ENCODE results near the gene DDIT4L. TPM values are rescaled to one million over a fixed set of nuclear protein-coding genes. Genes with fewer than 3 reads are reported as not detected.

DDIT4L gene
- 0.51 TPM for polyA plus RNA-seq (2012; ENCODE audit: insufficient read length, low read depth)

GRCh38 chr4:100189820-100190642 lies at the start of gene DDIT4L:
Gene DDIT4L, minus strand, starts transcription at chr4:100190468. Its CDS starts 485 bp downstream, at chr4:100189983.
- TF ChIP-seq REST (IDR thresholded peaks at IDR 0.05; ENCODE audit: insufficient read depth in 1 of 2, low read depth in 2 of 2, low read length in 2 of 2) = no peak
- no peak for TF ChIP-seq FOXP2 (optimal IDR thresholded peaks at IDR 0.05; ENCODE audit: borderline replicate concordance, extremely low read depth, extremely low read length, insufficient read depth)
- no peak for TF ChIP-seq POLR2AphosphoS5 (IDR thresholded peaks at IDR 0.05; ENCODE audit: low read depth, low read length)
- TF ChIP-seq SIN3A (IDR thresholded peaks at IDR 0.05; ENCODE audit: borderline replicate concordance, insufficient read depth, low read length) = no peak
- TF ChIP-seq TAF1 (IDR thresholded peaks at IDR 0.05; ENCODE audit: borderline replicate concordance, insufficient read depth, low read length) = no peak

GRCh38 chr4:100240008-100240407 lies 49.7 kb upstream of the DDIT4L start:
- TF ChIP-seq POLR2AphosphoS5 (IDR thresholded peaks at IDR 0.05; ENCODE audit: low read depth, low read length) (no peak), TAF1 (IDR thresholded peaks at IDR 0.05; ENCODE audit: borderline replicate concordance, insufficient read depth, low read length) (no peak), FOXP2 (optimal IDR thresholded peaks at IDR 0.05; ENCODE audit: borderline replicate concordance, extremely low read depth, extremely low read length, insufficient read depth) (no peak), REST (IDR thresholded peaks at IDR 0.05; ENCODE audit: insufficient read depth in 1 of 2, low read depth in 2 of 2, low read length in 2 of 2) (no peak), SIN3A (IDR thresholded peaks at IDR 0.05; ENCODE audit: borderline replicate concordance, insufficient read depth, low read length) (no peak)

GRCh38 chr4:100224721-100225120 lies 34.5 kb upstream of the DDIT4L start:
- TF ChIP-seq SIN3A (IDR thresholded peaks at IDR 0.05; ENCODE audit: borderline replicate concordance, insufficient read depth, low read length) (no peak), POLR2AphosphoS5 (IDR thresholded peaks at IDR 0.05; ENCODE audit: low read depth, low read length) (no peak), FOXP2 (optimal IDR thresholded peaks at IDR 0.05; ENCODE audit: borderline replicate concordance, extremely low read depth, extremely low read length, insufficient read depth) (no peak), REST (IDR thresholded peaks at IDR 0.05; ENCODE audit: insufficient read depth in 1 of 2, low read depth in 2 of 2, low read length in 2 of 2) (no peak), TAF1 (IDR thresholded peaks at IDR 0.05; ENCODE audit: borderline replicate concordance, insufficient read depth, low read length) (no peak)

- TF ChIP-seq SIN3A (IDR thresholded peaks at IDR 0.05; ENCODE audit: borderline replicate concordance, insufficient read depth, low read length) = no peak
These were observed 33.9 kb upstream of the DDIT4L start for GRCh38 chr4:100224160-100224559.

- TF ChIP-seq SIN3A (IDR thresholded peaks at IDR 0.05; ENCODE audit: borderline replicate concordance, insufficient read depth, low read length) (no peak), REST (IDR thresholded peaks at IDR 0.05; ENCODE audit: insufficient read depth in 1 of 2, low read depth in 2 of 2, low read length in 2 of 2) (no peak), TAF1 (IDR thresholded peaks at IDR 0.05; ENCODE audit: borderline replicate concordance, insufficient read depth, low read length) (no peak), POLR2AphosphoS5 (IDR thresholded peaks at IDR 0.05; ENCODE audit: low read depth, low read length) (no peak), FOXP2 (optimal IDR thresholded peaks at IDR 0.05; ENCODE audit: borderline replicate concordance, extremely low read depth, extremely low read length, insufficient read depth) (no peak)
These were observed 18.7 kb upstream of the DDIT4L start for GRCh38 chr4:100208964-100209363.

Measured in PFSK-1 (cell line).